Thyroid gland (tissue), 4 donors: ENCODE measurements around the gene VRK3.

Experiments used
- POLR2A ChIP-seq, 2 donors: fragments of 450-650 bp; IDR thresholded peaks; one replicate each; pipeline ENCODE4 v1.6.1; 2017; ENCODE audit warnings: antibody characterized with exemption in 2 of 2, mild to moderate bottlenecking in 2 of 2, moderate library complexity in 1 of 2
- TF ChIP-seq, protein P1 (sequence below), 6 experiments: fragments of 200-600 bp in 3 of 6; fragments of 450-650 bp in 3 of 6; sonication (generic) in 3 of 6; IDR thresholded peaks; one replicate each; pipeline ENCODE4 v1.5.1; 2016 to 2019; ENCODE audit warnings: antibody characterized with exemption in 6 of 6, mild to moderate bottlenecking in 2 of 6, inconsistent platforms in 1 of 6, moderate library complexity in 1 of 6

DNA sequence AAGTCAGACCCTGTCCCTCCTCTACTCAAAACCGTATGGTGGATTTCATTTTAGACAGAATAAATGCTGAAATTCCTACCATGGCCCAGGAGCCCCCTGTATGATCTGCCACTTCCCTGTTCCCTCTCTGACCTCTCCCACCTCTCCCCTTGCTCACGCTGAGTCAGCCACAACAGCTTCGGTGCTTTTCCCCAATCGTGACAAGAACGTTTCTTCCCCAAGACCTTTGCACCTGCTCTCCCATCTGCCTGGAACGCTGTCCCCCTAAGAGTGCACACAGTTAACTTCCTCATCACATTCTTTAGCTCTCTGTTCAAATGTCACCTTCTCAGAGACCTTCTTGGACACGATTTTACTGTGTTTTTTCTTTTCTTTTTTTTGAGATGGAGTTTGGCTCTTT is 2.3 kb downstream of the VRK3 start:
- TF ChIP-seq, protein P1, sequence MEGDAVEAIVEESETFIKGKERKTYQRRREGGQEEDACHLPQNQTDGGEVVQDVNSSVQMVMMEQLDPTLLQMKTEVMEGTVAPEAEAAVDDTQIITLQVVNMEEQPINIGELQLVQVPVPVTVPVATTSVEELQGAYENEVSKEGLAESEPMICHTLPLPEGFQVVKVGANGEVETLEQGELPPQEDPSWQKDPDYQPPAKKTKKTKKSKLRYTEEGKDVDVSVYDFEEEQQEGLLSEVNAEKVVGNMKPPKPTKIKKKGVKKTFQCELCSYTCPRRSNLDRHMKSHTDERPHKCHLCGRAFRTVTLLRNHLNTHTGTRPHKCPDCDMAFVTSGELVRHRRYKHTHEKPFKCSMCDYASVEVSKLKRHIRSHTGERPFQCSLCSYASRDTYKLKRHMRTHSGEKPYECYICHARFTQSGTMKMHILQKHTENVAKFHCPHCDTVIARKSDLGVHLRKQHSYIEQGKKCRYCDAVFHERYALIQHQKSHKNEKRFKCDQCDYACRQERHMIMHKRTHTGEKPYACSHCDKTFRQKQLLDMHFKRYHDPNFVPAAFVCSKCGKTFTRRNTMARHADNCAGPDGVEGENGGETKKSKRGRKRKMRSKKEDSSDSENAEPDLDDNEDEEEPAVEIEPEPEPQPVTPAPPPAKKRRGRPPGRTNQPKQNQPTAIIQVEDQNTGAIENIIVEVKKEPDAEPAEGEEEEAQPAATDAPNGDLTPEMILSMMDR (IDR thresholded peaks at IDR 0.05) = no peak
- no peak for TF ChIP-seq POLR2A (IDR thresholded peaks at IDR 0.05)
